K562 (cell line): ENCODE results near the gene THYN1. TPM values are rescaled to one million over a fixed set of nuclear protein-coding genes. Genes with fewer than 3 reads are reported as not detected.

ENCODE experiments used
- ATAC-seq: fragments of 200-7000 bp; cut with Tn5 transposase; 3 replicates; pipeline ENCODE4 v1.9.1; 2020; ENCODE audit warnings: moderate library complexity
- BruUV-seq: library from RNA; stranded (reverse); fragments of 400-500 nt; replicated peaks from 2 replicates; lab custom pipeline; 2021; lab: Mats Ljungman, UMichigan
- CTCF ChIA-PET: fragments of 300-600 bp; formaldehyde crosslinking; extraction: SDS; loops from one replicate; lab custom pipeline; 2021; ENCODE audit warnings: low intra/inter-chr PET ratio; lab: Yijun Ruan, JAX
- POLR2A ChIA-PET: fragments of 300-600, 350-650 bp; sonication (Branson Sonifier 250); formaldehyde crosslinking; extraction: SDS; loops from one replicate; lab custom pipeline; 2021; ENCODE audit warnings: antibody characterized with exemption, inconsistent platforms; lab: Yijun Ruan, JAX
- DNase-seq, 4 experiments: peaks; one replicate each; pipeline versions ENCODE4 v3.0.0 to v3.0.0-alpha.2; 2011 to 2018; ENCODE audit warnings: low spot score in 3 of 4, mixed read lengths in 3 of 4; ENCODE audit errors: extremely low read depth in 1 of 4
- FAIRE-seq: peaks from 2 replicates; lab custom pipeline; 2011; peaks lifted over from hg19 to GRCh38; lab: Jason Lieb, UNC
- H2AFZ ChIP-seq: 2 replicates; pipeline ENCODE4 v1.6.0; 2011; ENCODE audit warnings: low read depth, low read length, control low read depth, inconsistent platforms
- H3K27ac ChIP-seq: fragments of 200-600 bp; 3 replicates; pipeline ENCODE4 v1.8.0; 2011; ENCODE audit warnings: low read depth, mild to moderate bottlenecking, control low read depth, inconsistent platforms, low read length, moderate library complexity, mixed read lengths; ENCODE audit errors: extremely low read depth
- H3K27me3 ChIP-seq, 2 experiments: fragments of 300-600 bp in 1 of 2; 2 replicates in 1 of 2; 3 replicates in 1 of 2; pipeline versions ENCODE4 v1.6.0 to v1.8.0; 2011; ENCODE audit warnings: inconsistent platforms in 2 of 2, low read length in 2 of 2, mild to moderate bottlenecking in 1 of 2, mixed read lengths in 1 of 2, moderate library complexity in 1 of 2; ENCODE audit not compliant: control insufficient read depth in 2 of 2, insufficient read depth in 2 of 2
- H3K36me3 ChIP-seq: fragments of 300-600 bp; 3 replicates; pipeline ENCODE4 v1.8.0; 2011; ENCODE audit warnings: mild to moderate bottlenecking, low read length, inconsistent platforms; ENCODE audit not compliant: control insufficient read depth, insufficient read depth
- H3K4me1 ChIP-seq, 2 experiments: fragments of 200-600 bp in 1 of 2; replicated peaks in 1 of 2; 2 replicates in 1 of 2; 3 replicates in 1 of 2; pipeline versions ENCODE4 v1.5.1 to v1.8.0; 2011; ENCODE audit warnings: inconsistent platforms in 2 of 2, low read length in 2 of 2, mild to moderate bottlenecking in 1 of 2, mixed read lengths in 1 of 2, moderate library complexity in 1 of 2; ENCODE audit not compliant: control insufficient read depth in 2 of 2, insufficient read depth in 2 of 2
- H3K4me2 ChIP-seq: 2 replicates; pipeline ENCODE4 v1.6.1; 2011; ENCODE audit warnings: low read length, control low read depth, inconsistent platforms, mixed read lengths; ENCODE audit not compliant: insufficient read depth
- H3K4me3 ChIP-seq: fragments of 200-600 bp; sonication (generic), shearing (Covaris generic); 2 replicates; pipeline ENCODE4 v1.5.1; 2016; ENCODE audit warnings: control low read depth, inconsistent platforms
- H3K79me2 ChIP-seq: fragments of 200-600 bp; 3 replicates; pipeline ENCODE4 v1.8.0; 2011; ENCODE audit warnings: low read length, inconsistent platforms; ENCODE audit not compliant: control insufficient read depth, insufficient read depth
- H3K9ac ChIP-seq, 2 experiments: 2 replicates each; pipeline versions ENCODE4 v1.6.0 to v1.6.1; 2011; ENCODE audit warnings: low read depth in 2 of 2, low read length in 2 of 2, control low read depth in 1 of 2, inconsistent platforms in 1 of 2, mild to moderate bottlenecking in 1 of 2, mixed read lengths in 1 of 2; ENCODE audit not compliant: insufficient read depth in 1 of 2
- H3K9me1 ChIP-seq: one replicate; pipeline ENCODE4 v1.6.0; 2011; ENCODE audit warnings: inconsistent platforms, mild to moderate bottlenecking, low read length, moderate library complexity; ENCODE audit not compliant: control insufficient read depth, insufficient read depth
- H3K9me3 ChIP-seq: replicated peaks from 2 replicates; pipeline ENCODE4 v1.5.1; 2011; ENCODE audit warnings: low read depth, low read length, inconsistent platforms; ENCODE audit not compliant: control insufficient read depth, insufficient read depth
- H4K20me1 ChIP-seq: replicated peaks from 2 replicates; pipeline ENCODE4 v1.6.1; 2011; ENCODE audit warnings: low read length, inconsistent platforms, mixed read lengths; ENCODE audit not compliant: control insufficient read depth, insufficient read depth
- CHCHD3 ChIP-seq: fragments of 250-450 bp; sonication (Bioruptor Pico); IDR thresholded peaks from 2 replicates; pipeline ENCODE4 v2.1.2; 2022; ENCODE audit warnings: mild to moderate bottlenecking
- CXXC5 ChIP-seq: fragments of 250-450 bp; sonication (Bioruptor Pico); IDR thresholded peaks from 2 replicates; pipeline ENCODE4 v1.8.0; 2022; ENCODE audit warnings: inconsistent platforms, mild to moderate bottlenecking, moderate library complexity
- FOS ChIP-seq: IDR thresholded peaks from 3 replicates; pipeline ENCODE4 v1.6.1; 2011; ENCODE audit not compliant: insufficient read length; ENCODE audit errors: extremely low read depth
- POLR2G ChIP-seq: fragments of 200-400 bp; formaldehyde crosslinking; IDR thresholded peaks from 2 replicates; pipeline ENCODE4 v1.6.1; 2017; ENCODE audit warnings: low read depth, mild to moderate bottlenecking, antibody characterized with exemption, low read length, moderate library complexity
- RBM25 ChIP-seq: fragments of 200-400 bp; formaldehyde crosslinking; IDR thresholded peaks from 2 replicates; pipeline ENCODE4 v1.6.1; 2018; ENCODE audit warnings: low read length, low read depth, moderate library complexity; ENCODE audit not compliant: severe bottlenecking
- ZNF282 ChIP-seq: sonication (generic); formaldehyde crosslinking; IDR thresholded peaks from 2 replicates; pipeline ENCODE4 v1.8.1; 2023; ENCODE audit warnings: missing genetic modification reagents
- ZNF347 ChIP-seq: fragments of 450-650 bp; formaldehyde crosslinking; IDR thresholded peaks from 2 replicates; pipeline ENCODE4 v1.4.0; 2020; ENCODE audit warnings: low read depth, mild to moderate bottlenecking, moderate library complexity
- WGBS: fragments of 100-300 bp; shearing (Covaris generic); methylation state at CpG from one replicate; pipeline ENCODE4 v1.1.6; 2016; ENCODE audit warnings: low coverage, mixed read lengths; ENCODE audit not compliant: insufficient coverage; ENCODE audit errors: missing lambda C conversion rate; 5-methylcytosine and 5-hydroxymethylcytosine counted together
- in situ Hi-C: fragments of 300-500 bp; cut with MboI; formaldehyde crosslinking; loops from 4 replicates; pipeline ENCODE4 v1.15.0; 2018; ENCODE audit warnings: inconsistent platforms, mixed read lengths
- intact Hi-C: fragments of 100-400 bp; cut with micrococcal nuclease; formaldehyde crosslinking; loops from 2 replicates; pipeline ENCODE4 v1.14.2; 2022
- polyA plus RNA-seq, 8 experiments: library from polyadenylated mRNA; depleted of rRNA in 4 of 8; stranded (reverse) in 5 of 8; unstranded in 3 of 8; fragments of >200 nt; fragmentation: Nextera tagmentation in 2 of 8; fragmentation: Illumina TruSeq in 1 of 8; extraction: Ambion mirVana in 2 of 8; extraction: Trizol in 1 of 8; gene quantifications; 2 replicates each; pipeline versions ENCODE4 v1.2.1 to v1.2.3, GENCODE V29; 2011 to 2014; ENCODE audit warnings: inconsistent platforms in 1 of 8, missing spikeins in 1 of 8
- total RNA-seq, 7 experiments: library from RNA; depleted of rRNA in 6 of 7; stranded (reverse); fragments of >200 nt in 6 of 7; fragmentation: Illumina TruSeq in 2 of 7; extraction: Trizol in 2 of 7; gene quantifications; 2 replicates each; pipeline versions ENCODE4 v1.2.1 to v1.2.3, GENCODE V29; 2011 to 2021; ENCODE audit warnings: low replicate concordance in 1 of 7

The THYN1 gene
- total and polyA plus RNA-seq, 9 of the 15 experiments (the other 6 are each of a cell fraction or from before 2014, with no cell fraction given) = 54.9 to 279 (median 104) TPM

DNA sequence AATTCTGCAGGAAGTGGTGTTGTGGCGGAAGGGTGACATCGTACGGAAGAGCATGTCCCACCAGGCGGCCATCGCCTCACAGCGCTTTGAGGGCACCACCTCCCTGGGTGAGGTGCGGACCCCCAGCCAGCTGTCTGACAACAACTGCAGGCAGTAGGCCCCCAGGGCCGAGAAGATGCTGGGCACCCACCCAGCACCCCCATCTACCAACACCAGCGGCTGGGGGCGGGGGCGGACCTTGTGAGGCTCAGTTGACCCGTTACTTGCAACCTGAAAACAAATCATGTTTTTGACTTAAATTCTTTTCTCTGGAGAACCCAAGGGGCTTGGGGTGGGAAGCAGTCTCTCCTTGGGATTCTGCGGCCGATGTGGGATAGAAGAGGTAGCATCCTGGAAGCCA is 7.7 kb downstream of the THYN1 start:
- peaks cover 0 to 9% of the 10 kb centered on the region in 2 experiments; a peak in 1 of 5 replicates for H3K4me1 ChIP-seq
- no peak overlapping the region for H2AFZ ChIP-seq
- H4K20me1 ChIP-seq = no peaks in the 10 kb centered on the region
- H3K27me3 ChIP-seq = no peaks in the 10 kb centered on the region
- H3K27ac ChIP-seq = no peak overlapping the region
- no TSS peak for BruUV-seq
- no peaks in the 10 kb centered on the region for H3K79me2 ChIP-seq
- CTCF ChIA-PET = no interaction called here
- WGBS = 94% methylated on average over 12 of the region's 14 CpGs
- FAIRE-seq = no peak
- H3K36me3 ChIP-seq = peaks cover 96% of the 10 kb centered on the region
- no peak for TF ChIP-seq FOS
- TF ChIP-seq POLR2G = 0 out of 2 replicates have a peak, but pooled peaks have one; percentile 5
- TF ChIP-seq ZNF282 (CRISPR knock-in tag) = no peak
- TF ChIP-seq CXXC5 (CRISPR knock-in tag) = no peak
- no peak for TF ChIP-seq CHCHD3 (CRISPR knock-in tag)
- TF ChIP-seq ZNF347 (CRISPR knock-in tag) = no peak
- TF ChIP-seq RBM25 = no peak
- POLR2A ChIA-PET = interaction anchor here (0.8 kb wide), 1 partner anchor 195 kb away, joined by 4 read pairs; no protein-coding TSS in a partner anchor
- ATAC-seq = no peak
- no peak for DNase-seq
- intact Hi-C loops = loop anchor here (2.0 kb wide), 1 partner anchor 39 kb away; no protein-coding TSS in a partner anchor
- no peaks in the 10 kb centered on the region for H3K9me3 ChIP-seq
- no peak overlapping the region for H3K9ac ChIP-seq
- in situ Hi-C loops = no loop called here
- H3K4me2 ChIP-seq = no peak overlapping the region
- H3K4me3 ChIP-seq = no peak overlapping the region
- no peaks in the 10 kb centered on the region for H3K9me1 ChIP-seq
